Erythroblast (primary cell): Measurements from ENCODE around the gene HEXIM1.

ENCODE experiments used
- GATA1 ChIP-seq: IDR thresholded peaks from 2 replicates; pipeline ENCODE4 v1.6.1; 2011; ENCODE audit warnings: low read depth, mild to moderate bottlenecking, control low read depth, low read length, moderate library complexity
- POLR2A ChIP-seq: IDR thresholded peaks from 2 replicates; pipeline ENCODE4 v1.6.1; 2011; ENCODE audit warnings: mild to moderate bottlenecking, low read length

DNA sequence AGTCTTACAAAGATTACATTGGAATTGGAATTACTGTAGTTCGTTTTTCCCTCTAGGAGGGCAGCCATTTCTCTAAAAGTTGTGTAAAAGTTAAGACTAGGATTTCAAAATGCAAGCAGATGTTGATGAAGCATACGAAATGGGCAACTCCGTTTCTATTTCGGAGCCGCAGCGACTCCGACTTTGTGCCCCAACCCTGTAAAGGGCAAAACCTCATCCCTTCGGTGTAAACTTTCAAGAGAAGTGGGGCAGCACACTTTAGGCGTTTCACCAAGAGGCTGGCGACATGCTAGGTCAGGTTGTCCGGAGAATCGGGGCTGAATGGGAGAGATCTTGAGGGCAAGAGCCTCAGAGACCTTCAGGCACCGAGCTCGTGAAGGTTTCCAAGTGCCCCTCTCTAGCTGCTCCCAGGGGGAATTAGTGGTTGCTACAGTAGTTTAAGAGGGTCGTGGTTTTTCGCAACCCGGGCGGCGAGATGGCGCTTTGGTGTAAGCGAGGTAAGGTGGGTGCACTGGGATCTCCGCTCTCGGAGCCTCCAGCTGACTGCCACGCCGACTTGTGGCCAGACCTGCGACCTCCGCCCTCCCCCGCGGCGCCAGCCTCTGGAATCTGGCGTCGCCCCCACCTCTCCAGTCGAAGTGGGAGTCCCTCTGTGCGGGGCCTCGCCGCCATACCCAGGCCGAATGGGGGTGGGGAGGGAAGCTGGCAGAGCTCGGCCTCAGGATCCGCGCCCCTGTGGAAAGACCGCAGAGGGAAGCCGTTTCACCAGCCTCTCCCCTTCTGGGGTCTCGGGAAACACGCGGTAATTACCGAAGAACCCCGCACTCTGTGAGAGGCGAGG, 12.4 kb downstream of the HEXIM1 start:
- TF ChIP-seq POLR2A (no peak), GATA1 (no peak)
